KOPT-K1 (cell line): ENCODE measurements around the gene PEMT.
A peak's percentile ranks its signal among the peaks of the same experiment; 100 is the strongest.
"Not testable (repeated sequence)": the region's sequence is repeated elsewhere in the genome, so short reads cannot be mapped to it uniquely, and the experiment has no call there.

Experiments used
- H3K27ac ChIP-seq: fragments of 200-600 bp; sonication (generic); 2 replicates; pipeline ENCODE4 v1.5.1; 2016; ENCODE audit warnings: antibody characterized with exemption, mild to moderate bottlenecking, low read depth, low read length; ENCODE audit not compliant: poor library complexity, severe bottlenecking
- H3K36me3 ChIP-seq: fragments of 200-600 bp; sonication (generic); 2 replicates; pipeline ENCODE4 v1.5.1; 2017; ENCODE audit warnings: antibody characterized with exemption, mild to moderate bottlenecking, low read length, moderate library complexity; ENCODE audit not compliant: insufficient read depth
- H3K9me3 ChIP-seq: fragments of 200-600 bp; sonication (generic); 2 replicates; pipeline ENCODE4 v1.5.1; 2017; ENCODE audit warnings: antibody characterized with exemption, low read length, mild to moderate bottlenecking; ENCODE audit not compliant: insufficient read depth, poor library complexity, severe bottlenecking

Gene PEMT, protein sequence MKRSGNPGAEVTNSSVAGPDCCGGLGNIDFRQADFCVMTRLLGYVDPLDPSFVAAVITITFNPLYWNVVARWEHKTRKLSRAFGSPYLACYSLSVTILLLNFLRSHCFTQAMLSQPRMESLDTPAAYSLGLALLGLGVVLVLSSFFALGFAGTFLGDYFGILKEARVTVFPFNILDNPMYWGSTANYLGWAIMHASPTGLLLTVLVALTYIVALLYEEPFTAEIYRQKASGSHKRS

DNA sequence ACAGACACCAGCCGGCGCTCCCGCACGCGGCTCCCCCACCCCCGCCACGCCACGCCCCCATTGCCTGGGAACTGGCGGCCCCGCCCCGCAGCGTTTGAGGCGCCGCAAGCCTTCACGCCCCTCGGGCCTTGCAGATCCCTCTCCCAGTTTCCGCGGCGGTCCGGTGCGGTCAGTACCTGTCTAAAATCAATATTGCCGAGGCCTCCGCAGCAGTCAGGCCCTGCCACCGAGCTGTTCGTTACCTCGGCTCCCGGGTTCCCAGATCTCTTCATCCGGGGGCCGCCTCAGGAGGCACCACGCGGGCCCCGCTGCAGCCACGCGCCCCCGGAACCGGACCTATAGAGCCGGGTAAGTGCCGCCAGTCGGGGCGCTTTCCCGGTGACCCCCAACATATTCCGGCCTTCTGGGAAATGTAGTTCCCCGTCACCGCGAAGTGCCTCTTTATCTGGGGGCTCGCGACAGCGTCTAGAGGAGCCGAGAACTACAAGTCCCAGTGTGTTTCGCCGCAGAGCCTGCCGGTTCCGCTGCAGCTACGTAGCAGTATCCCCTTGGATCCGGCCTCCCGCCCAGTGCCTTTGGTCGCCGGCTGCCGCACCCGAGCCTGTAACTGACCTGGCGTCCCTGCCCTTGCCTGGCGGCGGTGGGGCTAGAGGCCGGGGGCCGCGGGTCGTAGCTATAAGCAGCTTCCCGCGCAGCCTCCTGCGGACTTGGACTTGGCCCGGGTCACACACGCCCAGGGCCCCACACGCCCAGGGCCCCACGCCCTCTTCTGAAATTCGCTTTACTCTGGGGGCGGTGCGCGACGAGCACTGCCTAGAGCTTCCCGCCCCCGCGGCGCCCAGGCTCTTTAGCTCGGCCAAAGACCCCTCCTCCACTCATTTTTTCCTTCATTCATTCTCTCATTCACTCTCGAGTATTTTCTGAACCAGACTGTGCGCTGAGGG is at the start of gene PEMT:
Gene PEMT, minus strand, starts transcription at position 354 of the 944 bp plus-strand sequence. Its CDS starts 82 bp downstream, at position 272.
- Histone ChIP-seq H3K36me3 (no peaks in the 10 kb centered on the region), H3K27ac (peak within 1 kb of the TSS; percentile 78), H3K9me3 (no peaks in the 10 kb centered on the region)

DNA sequence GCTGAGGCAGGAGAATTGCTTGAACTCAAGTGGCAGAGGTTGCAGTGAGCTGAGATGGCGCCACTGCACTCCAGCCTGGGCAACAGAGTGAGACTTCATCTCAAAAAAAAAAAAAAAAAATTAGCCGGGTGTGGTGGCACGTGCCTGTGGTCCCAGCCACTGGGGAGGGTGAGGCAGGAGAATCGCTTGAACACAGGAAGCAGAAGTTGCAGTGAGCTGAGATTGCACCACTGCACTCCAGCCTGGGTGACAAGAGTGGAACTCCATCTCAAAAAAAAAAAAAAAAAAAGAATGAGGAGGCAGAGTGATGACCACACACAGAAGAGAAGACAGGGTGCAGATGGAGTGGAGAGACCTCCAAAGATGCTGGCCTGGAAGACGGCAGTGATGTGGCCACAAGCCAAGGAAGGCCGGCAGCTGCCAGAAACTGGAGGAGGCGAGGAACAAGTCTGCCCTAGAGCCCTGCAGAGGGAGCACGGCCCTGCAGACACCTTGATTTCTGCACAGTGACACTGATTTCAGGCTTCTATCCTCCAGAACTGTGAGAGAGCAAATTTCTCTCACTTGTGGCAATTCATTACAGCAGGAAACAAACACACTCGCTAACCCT is 48.3 kb upstream of the PEMT start:
- not testable (repeated sequence) for H3K36me3 ChIP-seq, H3K27ac ChIP-seq, H3K9me3 ChIP-seq

DNA sequence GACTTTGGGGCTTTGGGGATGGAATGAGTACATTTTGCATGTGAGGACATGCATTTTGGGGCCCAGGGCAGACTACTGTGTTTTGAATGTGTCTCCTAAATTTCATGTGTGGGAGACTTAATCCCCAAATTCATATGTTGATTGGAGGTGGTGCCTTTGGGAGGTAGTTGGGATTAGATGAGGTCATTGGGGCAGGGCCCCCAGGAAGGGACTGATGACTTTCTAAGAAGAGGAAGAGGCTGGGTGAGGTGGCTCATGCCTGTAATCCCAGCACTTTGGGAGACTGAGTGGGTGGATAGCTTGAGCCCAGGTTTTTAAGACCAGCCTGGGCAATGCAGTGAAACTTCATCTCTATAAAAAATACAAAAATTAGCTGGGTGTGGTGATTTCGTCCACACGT is 47.0 kb upstream of the PEMT start:
- H3K36me3 ChIP-seq: no peaks in the 10 kb centered on the region
- H3K9me3 ChIP-seq: no peaks in the 10 kb centered on the region
- no peak overlapping the region for H3K27ac ChIP-seq

DNA sequence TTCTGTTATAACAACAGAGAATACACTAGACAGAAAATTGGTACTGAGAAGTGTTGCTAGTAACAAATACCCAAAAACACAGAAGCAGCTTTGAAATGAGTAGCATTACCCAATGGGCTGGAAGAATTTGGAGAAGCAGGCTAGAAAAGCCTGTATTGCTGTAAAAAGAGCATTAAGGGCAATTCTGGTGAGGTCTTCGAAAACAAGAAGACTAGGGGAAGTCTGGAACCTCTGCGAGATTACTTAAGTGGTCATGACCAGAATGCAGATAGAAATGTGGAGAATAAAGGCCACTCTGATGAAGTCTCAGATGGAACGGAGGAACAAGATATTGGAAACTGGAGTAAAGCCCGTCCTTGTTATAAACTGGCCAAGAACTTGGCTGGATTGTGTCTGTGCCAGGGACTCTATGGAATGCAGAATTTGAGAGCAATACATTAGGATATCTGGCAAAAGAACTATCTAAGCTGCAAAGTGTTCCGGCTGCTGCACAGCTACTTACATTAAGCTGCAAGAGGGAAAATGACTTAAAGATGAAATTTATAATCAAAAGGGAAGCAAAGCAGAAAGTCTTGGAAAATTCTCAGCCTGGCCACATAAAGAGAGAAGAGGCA is 44.9 kb upstream of the PEMT start:
- Histone ChIP-seq H3K27ac (no peak overlapping the region), H3K36me3 (no peaks in the 10 kb centered on the region), H3K9me3 (no peaks in the 10 kb centered on the region)

DNA sequence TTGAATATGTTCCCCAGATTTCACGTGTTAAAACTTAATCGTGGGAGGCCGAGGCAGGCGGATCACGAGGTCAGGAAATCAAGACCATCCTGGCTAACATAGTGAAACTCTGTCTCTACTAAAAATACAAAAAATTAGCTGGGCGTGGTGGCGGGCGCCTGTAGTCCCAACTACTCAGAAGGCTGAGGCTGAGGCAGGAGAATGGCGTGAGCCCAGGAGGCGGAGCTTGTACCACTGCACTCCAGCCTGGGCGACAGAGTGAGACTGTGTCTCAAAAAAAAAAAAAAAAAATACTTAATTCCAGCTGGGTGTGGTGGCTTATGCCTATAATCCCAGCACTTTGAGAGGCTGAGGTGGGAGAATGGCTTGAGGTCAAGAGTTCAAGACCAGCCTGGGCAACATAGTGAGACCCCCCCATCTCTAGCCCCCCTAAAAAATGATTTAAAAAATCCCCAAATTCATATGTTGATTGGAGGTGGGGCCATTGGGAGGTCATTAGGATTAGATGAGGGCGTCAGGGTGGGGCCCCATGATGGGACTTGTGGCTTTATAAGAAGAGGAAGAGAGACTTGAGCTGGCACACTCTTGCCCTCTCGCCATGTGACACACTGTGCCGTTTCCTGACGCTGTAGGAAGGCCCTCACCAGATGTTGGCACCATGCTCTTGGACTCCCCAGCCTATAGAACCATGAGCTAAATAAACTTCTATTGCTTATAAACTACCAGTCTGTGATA is 44.2 kb upstream of the PEMT start:
- H3K9me3 ChIP-seq, H3K36me3 ChIP-seq, H3K27ac ChIP-seq: not testable (repeated sequence)

DNA sequence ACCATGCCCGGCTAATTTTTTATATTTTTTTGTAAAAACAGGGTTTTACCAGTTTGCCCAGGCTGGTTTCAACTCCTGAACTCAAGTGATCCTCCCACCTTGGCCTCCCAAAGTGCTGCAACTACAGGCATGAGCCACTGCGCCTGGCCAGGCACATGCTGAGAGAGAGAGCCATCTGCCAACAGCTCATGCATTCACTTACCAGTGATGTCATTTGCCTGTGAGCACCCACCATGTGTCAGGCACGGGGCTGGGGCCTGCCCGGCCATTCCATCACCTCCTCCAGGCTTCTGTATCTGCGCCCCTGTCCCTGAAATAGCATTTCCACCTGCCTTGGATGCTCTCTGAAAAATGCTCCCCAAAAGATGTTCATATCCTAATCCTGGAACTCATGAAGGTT is 43.6 kb upstream of the PEMT start:
- Histone ChIP-seq H3K9me3 (no peaks in the 10 kb centered on the region), H3K36me3 (no peaks in the 10 kb centered on the region), H3K27ac (no peak overlapping the region)

DNA sequence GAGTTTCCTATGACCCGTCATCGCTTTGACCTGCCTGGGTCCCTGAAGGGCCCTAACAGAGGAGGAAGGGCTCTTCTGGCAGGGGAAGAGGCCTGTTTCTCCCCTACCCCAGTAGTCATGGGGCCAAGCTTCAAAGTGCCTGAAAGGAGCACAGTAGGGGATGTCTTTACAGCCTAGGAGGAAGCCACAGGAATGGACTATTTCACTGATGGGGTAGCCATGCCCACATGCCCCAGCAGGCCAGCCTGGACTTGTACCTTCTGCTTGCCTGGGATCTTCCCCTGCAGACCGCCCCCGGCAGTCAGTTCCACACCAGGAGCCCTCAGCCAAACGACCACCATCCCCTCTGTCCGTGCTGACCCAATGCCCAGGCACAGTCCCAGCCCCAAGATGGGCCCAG is 41.8 kb upstream of the PEMT start:
- no peaks in the 10 kb centered on the region for H3K36me3 ChIP-seq
- H3K27ac ChIP-seq: no peak overlapping the region

DNA sequence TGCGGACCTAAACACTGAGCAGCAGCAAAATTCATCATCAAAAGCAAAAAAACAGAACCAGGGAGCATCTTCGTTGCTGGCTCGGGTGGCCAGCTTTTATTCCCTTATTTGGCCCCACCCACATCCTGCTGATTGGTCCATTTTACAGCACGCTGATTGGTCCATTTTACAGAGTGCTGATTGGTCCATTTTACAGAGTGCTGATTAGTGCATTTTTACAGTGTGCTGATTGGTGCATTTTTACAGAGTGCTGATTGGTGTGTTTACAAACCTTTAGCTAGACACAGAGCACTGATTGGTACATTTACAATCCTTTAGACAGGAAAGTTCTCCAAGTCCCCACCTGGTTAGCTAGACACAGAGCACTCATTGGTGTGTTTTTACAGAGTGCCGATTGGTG is 41.2 kb upstream of the PEMT start:
- H3K36me3 ChIP-seq, H3K27ac ChIP-seq, H3K9me3 ChIP-seq: not testable (repeated sequence)

More for the DNA sequence above, 41.8 kb upstream of the PEMT start:
- no peaks in the 10 kb centered on the region for H3K9me3 ChIP-seq

DNA sequence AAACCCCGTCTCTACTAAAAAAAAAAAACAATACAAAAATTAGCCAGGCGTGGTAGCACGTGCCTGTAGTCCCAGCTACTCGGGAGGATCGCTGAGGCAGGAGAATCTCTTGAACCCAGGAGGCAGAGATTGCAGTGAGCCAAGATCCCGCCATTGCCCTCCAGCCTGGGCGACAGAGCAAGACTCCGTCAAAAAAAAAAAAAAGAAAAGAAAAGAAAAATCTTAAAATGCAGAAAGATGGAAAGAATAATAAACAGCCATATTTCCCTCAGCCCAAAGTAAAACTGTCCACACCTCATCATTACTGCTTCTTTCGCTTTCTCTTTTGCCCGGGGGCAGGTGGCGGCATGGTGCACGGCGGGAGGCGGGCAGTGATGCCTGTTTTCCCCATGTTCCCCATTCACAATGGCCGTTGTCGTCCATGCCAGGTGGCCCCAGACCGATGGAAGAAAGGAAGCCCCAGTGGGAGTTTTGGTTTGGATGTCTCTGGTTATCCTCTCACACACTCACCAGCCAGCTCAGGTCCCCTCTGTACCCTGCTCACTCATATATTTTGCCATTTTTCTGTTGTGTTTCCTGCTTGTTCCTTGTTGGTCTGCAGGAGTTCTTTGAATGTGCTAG is 37.0 kb upstream of the PEMT start:
- H3K36me3 ChIP-seq: no peaks in the 10 kb centered on the region
- H3K27ac ChIP-seq: peak overlapping the region; percentile 82
- H3K9me3 ChIP-seq: no peaks in the 10 kb centered on the region

DNA sequence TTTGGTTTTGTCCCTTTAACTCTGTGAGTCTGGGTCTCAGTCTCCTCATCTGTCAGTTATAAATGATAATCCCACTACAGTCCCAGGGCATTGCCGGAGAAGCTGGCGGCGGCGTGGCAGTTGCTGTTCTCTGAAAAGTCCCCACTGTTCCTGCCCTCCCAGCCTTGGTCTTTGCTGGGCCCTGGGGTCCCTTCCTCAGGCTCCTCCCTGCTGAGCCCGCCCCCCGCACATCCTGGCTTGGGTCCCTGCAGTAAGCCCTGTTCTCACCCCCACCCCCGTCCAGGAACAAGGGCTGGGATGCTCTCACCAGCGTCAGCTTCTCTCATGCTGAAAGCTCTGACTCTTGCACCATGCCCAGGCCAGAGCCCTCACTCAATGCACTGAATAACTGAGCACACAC is 35.3 kb upstream of the PEMT start:
- Histone ChIP-seq H3K27ac (no peak overlapping the region), H3K36me3 (no peaks in the 10 kb centered on the region), H3K9me3 (no peaks in the 10 kb centered on the region)

DNA sequence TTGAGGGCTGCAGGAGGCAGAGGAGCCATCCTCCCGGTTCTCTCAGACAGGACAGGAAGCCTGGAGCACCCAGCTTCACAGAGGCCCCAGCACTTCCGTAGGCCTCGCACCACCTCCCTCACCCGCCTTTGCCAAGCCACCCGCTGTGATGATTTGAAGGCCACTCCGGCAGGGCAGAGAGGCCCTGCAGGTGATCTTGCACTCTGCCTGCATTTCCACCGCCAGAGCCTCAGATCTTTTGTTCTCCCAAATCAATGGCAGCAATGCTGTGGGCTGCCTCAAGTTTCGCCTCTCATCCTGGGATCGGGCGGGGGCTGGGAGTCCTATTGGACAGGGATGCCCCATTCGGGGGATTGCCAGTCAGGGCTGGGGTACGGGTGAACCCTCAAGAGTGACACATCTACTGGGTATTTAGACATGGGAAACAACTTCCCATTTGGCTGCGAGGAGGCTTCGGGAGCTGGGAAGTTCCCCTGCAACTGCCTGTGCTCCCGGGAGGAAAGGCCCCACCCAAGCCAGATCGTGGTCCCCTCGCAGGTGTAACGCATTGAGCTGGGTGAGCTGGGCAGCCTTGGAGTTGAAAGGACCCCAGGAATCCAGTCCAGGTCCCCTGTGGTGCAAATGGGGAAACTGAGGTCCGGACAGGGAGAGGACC is 34.8 kb upstream of the PEMT start:
- no peak overlapping the region for H3K27ac ChIP-seq
- H3K36me3 ChIP-seq: no peaks in the 10 kb centered on the region
- H3K9me3 ChIP-seq: no peaks in the 10 kb centered on the region

DNA sequence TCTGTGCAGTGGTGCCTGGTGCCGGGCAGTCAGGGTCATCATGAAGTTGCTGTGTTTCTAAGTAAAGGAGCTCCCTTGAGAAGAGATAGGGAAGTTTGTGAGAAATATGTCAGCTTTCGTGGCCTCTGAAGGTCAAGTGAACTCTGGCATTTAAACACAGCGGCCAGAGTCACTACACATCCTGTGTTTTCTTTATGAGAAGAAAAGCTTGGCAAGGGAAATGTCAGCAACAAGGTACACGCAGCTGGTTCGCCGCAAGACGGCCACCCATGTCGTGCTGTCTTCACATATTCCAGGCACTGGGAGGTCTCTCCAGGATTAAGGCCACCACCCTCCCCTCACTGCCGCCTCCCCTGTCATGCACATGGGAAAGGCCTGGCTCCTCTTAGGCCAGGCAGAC is 33.2 kb upstream of the PEMT start:
- H3K27ac ChIP-seq: no peak overlapping the region
- H3K36me3 ChIP-seq: no peaks in the 10 kb centered on the region
- no peaks in the 10 kb centered on the region for H3K9me3 ChIP-seq

DNA sequence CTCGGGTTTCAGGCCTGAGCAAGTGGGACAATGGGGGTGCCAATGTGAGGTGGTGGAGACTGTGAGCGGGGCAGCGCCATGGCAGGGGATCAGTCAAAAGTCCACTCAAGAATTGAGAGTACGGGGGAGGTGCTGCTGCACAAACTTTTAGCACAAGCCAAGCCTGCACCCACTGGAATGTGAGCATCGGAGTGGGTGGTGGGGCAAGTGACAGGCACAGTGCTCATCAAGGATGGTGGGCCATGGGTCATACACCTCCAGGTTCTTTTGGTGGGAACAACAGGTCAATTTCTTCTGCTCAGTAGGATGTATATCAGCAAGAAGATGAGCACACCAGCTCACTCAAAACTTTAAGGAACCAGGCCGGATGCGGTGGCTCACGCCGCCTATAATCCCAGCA is 32.4 kb upstream of the PEMT start:
- Histone ChIP-seq H3K36me3 (no peaks in the 10 kb centered on the region), H3K9me3 (no peaks in the 10 kb centered on the region), H3K27ac (no peak overlapping the region)

DNA sequence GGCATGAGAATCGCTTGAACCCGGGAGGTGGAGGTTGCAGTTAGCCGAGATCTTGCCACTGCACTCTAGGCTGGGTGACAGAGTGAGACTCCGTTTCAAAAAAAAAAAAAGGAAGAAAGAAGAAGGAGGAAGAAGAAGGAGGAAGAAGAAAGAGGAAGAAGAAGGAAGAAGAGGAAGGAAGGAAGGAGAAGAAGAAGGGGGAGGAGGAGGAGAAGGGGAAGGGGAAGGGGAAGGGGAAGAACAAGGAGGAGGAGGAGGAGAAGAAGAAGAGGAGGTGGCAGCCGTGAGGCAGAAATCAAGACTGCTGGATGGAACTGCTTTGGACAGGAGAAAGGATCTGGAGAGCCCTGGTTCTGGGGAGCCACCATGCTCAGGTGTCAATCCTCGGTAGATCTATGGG is 29.7 kb upstream of the PEMT start:
- H3K36me3 ChIP-seq: no peaks in the 10 kb centered on the region
- no peak overlapping the region for H3K27ac ChIP-seq
- H3K9me3 ChIP-seq: no peaks in the 10 kb centered on the region
